C4-2B (cell line): ENCODE data around the gene HDAC4.

Experiments used
- H3K27ac ChIP-seq: fragments of 450-650 bp; 2 replicates; pipeline ENCODE4 v1.5.1; 2017
- CTCF ChIP-seq: fragments of 450-650 bp; conservative IDR thresholded peaks from 2 replicates; pipeline ENCODE4 v1.5.1; 2017; ENCODE audit warnings: mild to moderate bottlenecking
- ZFX ChIP-seq: fragments of 450-650 bp; IDR thresholded peaks from 2 replicates; pipeline ENCODE4 v1.6.1; 2017

HDAC4 gene

GRCh38 chr2:239278941-239279365, 121.9 kb downstream of the HDAC4 start:
- TF ChIP-seq ZFX (no peak), CTCF (no peak)
- no peak overlapping the region for H3K27ac ChIP-seq

GRCh38 chr2:239278361-239278760, 122.5 kb downstream of the HDAC4 start:
- no peak overlapping the region for H3K27ac ChIP-seq
- TF ChIP-seq ZFX, result no peak
- TF ChIP-seq CTCF, result no peak

GRCh38 chr2:239277401-239278085, 123.3 kb downstream of the HDAC4 start:
- TF ChIP-seq ZFX, result no peak
- no peak for TF ChIP-seq CTCF
- no peak overlapping the region for H3K27ac ChIP-seq

- H3K27ac ChIP-seq, result no peak overlapping the region
Measured at GRCh38 chr2:239276851-239277250, 124.0 kb downstream of the HDAC4 start.

GRCh38 chr2:239275847-239276831, 124.7 kb downstream of the HDAC4 start:
- H3K27ac ChIP-seq, result no peak overlapping the region
- TF ChIP-seq ZFX, result no peak
- no peak for TF ChIP-seq CTCF

More at GRCh38 chr2:239276851-239277250, 124.0 kb downstream of the HDAC4 start:
- no peak; the same call in 1 of the 2 replicates for TF ChIP-seq CTCF
- TF ChIP-seq ZFX, result no peak

- TF ChIP-seq CTCF, result no peak
- no peak for TF ChIP-seq ZFX
- H3K27ac ChIP-seq, result no peak overlapping the region
Measured at GRCh38 chr2:239275044-239275685, 125.7 kb downstream of the HDAC4 start.
